Measurements from ENCODE around the gene FAM168B.
"Not testable (repeated sequence)": the region's sequence is repeated elsewhere in the genome, so short reads cannot be mapped to it uniquely, and the experiment has no call there.

FAM168B gene, protein sequence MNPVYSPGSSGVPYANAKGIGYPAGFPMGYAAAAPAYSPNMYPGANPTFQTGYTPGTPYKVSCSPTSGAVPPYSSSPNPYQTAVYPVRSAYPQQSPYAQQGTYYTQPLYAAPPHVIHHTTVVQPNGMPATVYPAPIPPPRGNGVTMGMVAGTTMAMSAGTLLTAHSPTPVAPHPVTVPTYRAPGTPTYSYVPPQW

DNA sequence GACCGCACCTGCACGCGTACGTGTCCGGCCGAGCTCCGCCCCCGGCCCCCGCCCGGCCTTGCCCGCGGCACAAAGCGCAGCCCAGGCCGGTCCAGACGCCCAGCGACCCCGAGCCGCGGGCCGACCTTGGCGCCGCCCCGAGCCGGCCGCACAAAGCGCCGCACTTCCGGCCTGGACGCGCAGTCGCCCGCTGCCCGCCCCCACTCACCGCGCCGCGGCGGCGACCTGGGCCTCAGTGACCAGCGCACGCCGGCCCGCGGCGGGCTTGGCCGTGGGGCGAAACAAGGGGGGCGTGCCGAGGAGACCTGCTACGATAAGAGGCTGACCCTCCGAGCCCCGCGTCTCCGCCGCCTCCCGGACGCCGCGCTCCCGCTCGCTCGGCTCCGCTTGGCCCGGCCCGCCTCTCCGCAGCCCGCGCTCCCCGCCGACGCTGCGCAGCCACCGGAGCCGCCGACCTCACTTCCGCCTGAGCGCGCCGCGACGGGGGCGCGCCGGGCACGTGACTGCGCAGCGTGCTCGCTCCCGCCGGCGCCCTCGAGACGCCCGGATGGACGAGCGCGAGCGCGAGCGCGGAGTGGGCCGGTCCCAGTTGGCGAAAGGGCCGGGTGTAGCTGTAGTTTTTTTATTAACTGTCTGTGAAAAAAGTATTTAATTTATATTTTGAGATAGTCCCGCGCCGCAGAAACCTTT lies at the start of gene FAM168B:
Gene FAM168B, minus strand, starts transcription at position 455 of the 690 bp plus-strand sequence. CDS start 10,814 bp downstream, outside the sequence.
- peak; percentile 70 to 71 for DNase-seq (ENCODE audit: low read depth in 2 of 2)

DNA sequence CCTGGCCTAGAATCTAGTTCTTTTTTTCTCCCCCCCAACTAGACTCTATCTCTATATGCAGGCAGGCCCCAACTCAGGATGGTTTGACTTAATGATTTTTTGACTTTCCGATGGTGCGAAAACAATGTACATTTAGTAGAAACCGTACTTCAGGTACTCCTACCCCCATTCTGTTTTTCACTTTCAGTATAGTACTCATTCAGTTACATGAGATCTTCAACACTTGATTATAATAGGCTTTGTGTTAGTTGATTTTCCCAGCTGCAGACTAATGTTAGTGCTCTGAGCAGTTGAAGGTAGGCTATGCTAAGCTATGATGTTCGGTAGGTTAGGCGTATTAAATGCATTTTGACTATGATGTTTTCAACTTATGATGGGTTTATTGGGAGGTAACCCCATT lies 49.6 kb upstream of the FAM168B start:
- no peak for DNase-seq (ENCODE audit: low read depth in 2 of 2)

DNA sequence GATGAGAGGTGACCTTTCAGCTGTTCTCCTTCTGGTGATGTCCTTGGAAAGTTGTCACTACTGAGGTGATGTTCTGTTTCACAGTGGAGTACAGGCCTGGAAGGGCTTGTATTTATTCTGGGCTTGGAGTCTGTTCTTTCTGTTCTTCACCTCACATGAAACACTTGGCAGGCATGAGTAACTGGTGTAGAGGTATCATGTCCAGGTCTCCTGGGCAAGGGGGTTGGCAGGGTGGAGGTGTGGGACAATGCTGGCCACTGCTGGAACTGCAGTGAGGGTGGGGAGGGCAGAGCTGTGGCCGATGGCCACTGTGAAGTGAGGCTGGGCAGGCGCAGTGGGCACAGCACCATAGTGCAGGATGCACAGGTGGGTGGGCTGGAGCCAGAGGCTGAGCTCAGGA lies 47.3 kb upstream of the FAM168B start:
- no peak for DNase-seq (ENCODE audit: low read depth in 2 of 2)

DNA sequence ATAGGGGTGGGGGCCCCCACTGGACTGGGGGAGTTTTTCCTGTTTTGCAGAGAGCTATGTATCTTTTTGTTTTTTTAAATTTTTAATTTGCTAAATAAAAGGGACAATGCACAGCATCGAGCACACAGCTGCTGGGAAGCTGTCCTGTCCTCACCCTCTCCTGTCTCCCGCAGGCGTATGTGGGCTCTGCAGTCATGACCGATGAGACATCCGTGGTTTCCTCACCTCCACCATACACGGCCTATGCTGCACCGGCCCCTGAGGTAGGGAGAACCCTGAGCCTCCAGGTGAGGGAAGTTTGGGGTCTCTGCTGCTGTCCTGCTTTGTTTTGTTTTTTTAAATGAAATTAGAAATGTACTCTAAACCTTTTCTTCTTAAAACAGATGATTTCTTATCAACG lies 39.5 kb upstream of the FAM168B start:
- DNase-seq (ENCODE audit: low read depth in 2 of 2): no peak

DNA sequence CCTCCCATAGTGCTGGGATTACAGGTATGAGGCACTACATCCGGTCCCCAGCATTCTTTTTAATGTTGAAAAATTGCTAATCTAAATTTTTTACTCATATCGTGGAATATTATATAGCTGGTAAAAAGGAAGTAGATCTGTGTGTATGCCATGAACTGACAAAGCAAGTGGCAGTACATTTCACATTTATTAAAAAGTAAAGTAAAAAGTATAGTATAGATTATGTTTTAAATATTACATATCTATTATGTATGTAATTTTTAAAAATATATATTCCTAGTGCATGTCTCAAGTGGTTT lies 37.0 kb upstream of the FAM168B start:
- DNase-seq (ENCODE audit: low read depth in 2 of 2): no peak

DNA sequence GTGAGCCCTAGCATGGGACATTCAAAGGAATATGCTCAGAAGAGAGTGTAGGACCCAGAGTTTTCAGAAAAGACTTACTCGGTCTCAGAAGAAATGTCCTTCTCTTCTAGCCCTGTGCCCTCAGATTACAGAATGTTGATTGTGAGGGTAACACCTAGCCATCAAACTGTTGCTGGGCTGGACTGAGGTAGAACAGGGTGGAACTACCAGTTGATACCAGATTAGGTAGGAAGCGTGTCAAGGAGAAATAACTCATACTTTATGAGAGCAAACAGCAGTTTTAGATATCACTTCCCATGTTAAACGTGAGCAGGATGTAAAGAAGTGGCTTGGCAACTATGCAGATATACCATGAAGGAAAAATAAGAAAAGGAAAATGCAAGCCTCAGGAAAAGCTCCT lies 34.7 kb upstream of the FAM168B start:
- no peak for DNase-seq (ENCODE audit: low read depth in 2 of 2)

DNA sequence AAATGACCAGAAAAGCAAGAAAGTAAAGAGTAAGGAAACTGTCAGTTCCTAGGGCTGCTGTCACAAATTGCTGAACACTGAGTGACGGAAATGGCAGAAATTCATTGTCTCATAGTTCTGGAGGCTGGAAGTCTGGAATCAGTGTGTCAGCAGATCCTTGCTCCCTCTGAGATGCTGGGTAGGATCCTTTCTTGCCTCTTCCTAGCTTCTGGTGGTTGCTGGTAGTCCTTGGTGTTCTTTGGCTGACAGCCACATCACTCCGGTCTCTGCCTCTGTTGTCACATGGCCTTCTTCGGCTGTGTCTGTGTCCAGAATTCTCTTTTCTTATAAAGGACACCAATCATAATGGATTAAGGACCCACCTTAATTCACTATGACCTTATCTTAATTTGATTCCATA lies 33.8 kb upstream of the FAM168B start:
- no peak for DNase-seq (ENCODE audit: low read depth in 2 of 2)

DNA sequence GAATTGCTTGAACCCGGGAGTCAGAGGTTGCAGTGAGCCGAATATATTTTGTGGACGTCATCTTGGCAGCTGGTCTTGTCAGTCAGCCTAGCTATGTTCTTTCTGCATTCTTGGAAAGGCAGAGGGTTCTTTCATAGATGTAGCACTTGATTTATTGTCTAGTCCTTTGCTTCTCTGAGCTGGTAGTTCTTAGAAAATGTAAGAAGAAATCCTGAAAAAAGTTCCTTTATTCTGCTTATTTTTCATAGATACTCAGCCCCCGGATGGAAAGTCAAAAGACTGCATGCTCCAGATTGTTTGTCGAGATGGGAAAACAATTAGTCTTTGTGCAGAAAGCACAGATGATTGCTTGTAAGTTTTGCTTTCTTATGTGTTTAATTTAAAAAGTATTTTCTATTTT lies 33.2 kb upstream of the FAM168B start:
- DNase-seq (ENCODE audit: low read depth in 2 of 2): no peak

DNA sequence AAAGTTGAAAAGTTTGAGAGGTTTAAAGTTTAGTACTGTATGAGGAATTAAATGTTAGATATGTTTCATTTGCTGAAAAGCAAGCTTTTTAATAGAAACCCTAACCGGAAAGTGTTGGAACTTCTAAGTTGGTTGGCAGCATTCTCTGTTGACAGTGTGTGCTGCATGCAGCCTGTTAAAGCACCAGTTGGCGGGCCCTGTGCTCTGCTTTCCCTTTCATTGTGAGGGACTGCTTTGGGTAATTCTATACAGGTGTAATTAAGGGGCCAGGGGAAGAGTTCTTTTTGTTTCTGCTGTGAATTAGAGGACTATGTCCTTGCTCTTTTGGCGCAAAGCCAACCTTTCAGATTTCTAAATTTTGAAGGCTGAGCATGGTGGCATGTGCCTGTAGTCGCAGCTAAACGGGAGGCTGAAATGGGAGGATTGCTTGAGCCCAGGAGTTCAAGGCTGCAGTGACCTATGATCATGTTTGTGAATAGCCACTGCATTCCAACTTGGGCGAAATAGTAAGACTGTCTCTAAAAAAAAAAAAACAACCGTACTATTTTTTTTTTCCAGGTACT lies 32.0 kb upstream of the FAM168B start:
- no peak for DNase-seq (ENCODE audit: low read depth in 2 of 2)

DNA sequence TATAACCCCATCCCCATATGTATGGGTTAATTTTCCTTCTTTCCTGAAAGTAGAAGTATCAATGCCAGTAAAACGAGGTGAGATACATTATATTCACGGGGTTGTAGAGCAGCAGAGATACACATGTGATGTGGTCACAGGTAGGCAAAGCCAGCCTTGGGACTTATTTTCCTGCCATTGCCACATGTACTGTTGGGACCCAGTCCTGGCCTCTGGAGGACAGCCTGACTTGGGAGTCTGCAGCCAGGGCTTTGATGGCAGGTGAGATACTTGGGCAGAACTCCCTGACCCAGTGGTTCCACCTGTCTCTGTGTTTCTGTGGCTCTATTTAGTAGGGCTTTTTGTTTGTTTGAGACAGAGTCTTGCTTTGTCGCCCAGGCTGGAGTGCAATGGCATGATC lies 29.9 kb upstream of the FAM168B start:
- no peak for DNase-seq (ENCODE audit: low read depth in 2 of 2)

DNA sequence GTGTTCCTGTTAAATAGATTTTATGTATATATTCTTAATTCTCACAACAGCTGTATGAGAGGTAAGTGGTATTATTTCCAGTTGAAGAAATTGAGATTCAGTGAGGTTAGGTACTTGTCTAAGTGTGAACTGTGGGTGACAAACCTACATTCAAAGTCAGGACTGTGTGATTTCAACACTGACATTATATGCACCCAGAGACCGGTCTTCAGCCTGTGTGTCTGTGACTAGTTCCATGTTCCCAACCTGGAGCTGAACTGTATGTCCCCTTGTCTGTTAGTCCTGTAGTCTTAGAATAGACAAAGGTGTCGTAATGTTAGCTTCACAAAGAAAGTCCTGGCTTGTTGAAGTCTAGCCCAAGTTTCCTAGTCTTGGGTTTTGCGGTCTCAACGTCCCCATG lies 29.2 kb upstream of the FAM168B start:
- no peak for DNase-seq (ENCODE audit: low read depth in 2 of 2)

DNA sequence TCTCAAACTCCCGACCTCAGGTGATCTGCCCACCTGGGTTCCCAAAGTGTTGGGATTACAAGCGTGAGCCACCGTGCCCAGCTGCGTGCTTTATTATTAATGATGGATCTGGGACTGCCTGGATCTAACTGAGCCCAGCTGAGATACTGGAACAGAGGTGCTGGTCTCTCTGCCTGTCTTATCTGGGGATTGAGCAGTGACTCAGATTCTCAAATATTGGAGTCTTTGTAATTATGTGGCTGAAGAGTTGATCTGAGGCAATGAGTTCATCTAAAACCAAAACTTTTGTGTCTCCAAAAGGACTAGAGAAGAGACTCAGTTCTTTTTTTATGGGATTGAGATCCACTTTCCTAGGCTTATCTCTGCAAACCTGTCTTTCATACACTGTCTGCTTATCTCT lies 28.2 kb upstream of the FAM168B start:
- no peak for DNase-seq (ENCODE audit: low read depth in 2 of 2)

DNA sequence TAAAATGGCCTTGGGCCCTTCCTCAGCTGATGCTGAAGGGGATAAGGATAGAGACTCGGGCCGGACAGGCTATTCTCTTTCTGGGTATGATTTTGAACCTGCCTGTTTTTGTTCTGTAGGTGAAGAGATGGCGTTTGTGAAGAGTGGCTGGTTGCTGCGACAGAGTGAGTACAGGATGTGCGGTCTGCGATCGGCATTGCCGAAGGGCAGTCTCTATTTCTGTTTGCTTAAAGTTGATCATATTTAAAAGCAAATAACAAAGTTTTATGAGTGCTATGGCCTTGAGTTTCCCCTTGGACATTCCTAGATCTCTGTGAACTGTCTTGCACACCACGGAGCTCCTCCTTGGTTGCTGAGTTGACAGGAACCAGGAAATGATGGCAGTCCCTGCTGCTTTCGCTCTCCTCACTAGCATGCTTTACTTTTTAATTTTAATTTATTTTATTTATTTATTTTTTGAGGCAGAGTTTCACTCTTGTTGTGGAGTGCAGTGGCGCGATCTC lies 27.6 kb upstream of the FAM168B start:
- DNase-seq (ENCODE audit: low read depth in 2 of 2): no peak

DNA sequence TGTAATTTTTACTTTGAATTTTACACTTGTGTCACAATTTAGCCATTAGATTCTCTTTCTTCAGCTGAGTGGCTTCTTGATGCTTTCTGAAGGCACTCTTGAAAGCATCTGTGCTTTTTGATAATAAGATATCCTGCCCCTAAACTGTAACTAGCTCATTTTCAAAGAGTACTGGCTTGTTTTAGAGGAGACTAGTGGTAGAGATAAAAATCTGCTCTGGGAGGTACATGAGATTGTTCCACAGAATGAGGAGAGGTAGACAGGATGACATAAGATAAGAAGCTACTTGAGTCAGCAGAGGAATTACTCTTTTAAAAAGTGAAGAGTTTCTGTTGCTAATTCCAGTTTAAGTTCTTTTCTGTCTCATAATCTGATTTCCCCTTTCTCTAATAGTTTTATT lies 22.5 kb upstream of the FAM168B start:
- DNase-seq (ENCODE audit: low read depth in 2 of 2): no peak

DNA sequence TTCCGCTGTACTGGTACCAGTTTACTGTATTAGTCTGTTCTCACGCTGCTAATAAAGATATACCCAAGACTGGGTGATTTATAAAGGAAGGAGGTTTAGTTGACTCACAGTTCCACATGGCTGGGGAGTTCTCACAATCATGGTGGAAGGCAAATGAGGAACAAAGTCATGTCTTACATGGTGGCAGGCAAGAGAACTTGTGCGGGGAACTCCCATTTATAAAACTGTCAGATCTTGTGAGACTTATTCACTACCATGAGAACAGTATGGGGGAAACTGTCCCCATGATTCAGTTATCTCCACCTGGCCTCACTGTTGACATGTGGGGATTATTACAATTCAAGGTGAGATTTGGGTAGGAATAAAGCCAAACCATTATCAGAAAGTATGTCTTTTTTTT lies 21.7 kb upstream of the FAM168B start:
- not testable (repeated sequence) for DNase-seq (ENCODE audit: low read depth in 2 of 2)

DNA sequence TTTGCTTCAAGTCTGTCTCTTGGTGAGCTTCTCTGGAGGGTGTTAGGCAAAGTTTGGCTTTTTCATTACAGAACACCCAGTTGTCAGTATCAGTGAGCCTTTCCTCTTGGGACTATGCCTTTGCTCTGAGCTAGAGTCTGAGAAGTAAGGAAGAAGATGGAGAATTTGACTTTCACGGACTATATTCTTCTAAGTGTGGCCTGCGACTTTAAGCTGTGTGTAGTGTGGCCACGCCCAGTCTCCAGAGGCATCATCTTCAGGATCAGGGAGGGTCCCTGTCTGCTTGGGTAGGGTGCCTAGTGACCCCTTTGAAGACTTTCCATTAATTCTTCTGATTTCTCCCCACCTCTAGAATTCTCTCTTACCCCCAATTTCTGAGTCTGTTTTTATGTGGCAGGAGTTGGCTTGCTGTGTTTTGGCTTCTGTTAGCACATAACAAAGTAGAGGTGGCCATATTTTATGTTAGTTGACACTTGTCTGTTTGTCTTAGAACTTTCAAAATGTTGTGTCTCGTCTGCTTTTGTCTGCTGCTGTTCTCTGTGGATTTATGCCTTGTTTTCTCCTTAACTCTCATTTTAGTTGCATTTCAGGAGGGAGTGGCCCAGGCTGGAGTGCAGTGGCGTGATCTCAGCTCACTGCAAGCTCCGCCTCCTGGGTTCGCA lies 20.4 kb upstream of the FAM168B start:
- DNase-seq (ENCODE audit: low read depth in 2 of 2): no peak

DNA sequence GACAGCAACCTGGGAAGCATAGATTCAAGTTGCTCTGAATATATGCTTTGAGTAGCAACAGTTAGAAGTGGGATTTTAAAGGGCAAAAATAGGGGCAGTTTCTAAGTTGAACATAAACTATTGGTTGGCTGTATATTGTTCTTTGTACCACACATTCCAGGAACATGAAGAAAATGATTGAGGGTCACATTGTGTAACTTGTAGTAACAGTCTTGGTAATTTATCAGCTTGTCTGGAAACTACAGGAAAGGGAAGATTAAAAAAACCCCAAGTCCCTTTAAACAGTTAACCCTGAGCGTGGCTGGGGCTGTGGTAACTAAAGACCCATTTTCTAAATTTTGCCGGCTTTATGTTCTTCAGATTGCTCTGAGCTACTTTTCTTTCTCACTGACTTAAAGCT lies 19.3 kb upstream of the FAM168B start:
- no peak for DNase-seq (ENCODE audit: low read depth in 2 of 2)

DNA sequence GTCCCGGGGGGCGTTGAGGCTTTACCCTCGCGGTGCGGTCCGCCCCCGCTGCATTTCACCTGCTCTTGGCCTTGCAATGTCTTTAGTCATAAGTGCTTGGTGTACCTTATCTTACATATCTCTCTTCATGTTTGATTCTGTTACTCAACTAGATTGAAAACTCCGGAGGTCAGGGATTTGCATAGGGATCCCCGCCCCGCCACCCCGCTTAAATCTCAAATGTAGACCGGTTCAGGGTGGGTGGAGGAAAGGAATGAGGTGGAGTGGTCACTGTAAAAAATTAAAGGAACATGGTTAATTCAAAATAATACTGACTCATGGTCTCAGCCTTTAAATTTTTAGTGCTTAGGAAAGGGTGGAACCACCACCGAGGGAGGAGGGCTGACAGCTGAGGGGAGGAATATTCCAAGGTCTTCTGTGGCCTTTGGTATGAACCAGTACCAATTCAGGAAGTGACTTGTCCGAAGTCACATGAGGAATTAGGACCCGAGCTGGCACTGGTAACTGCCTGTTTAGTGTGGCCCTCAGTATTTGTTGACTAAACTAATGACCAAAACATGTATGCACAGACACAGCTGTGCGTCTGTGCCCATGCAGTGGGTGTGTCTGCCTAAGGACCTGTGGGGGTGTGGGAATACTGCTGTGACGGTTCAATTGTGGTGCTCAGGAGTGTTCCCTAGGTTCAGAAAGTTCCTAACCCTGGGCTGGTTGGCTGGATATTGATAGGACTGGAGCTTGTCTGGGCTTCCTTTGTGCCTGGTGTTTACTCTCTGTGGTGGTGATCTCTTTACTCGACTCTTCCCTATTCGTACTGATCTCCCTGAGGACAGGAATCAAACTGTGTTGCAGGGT lies 12.9 kb upstream of the FAM168B start:
- peak; percentile 19 to 42 for DNase-seq (ENCODE audit: low read depth in 2 of 2)

DNA sequence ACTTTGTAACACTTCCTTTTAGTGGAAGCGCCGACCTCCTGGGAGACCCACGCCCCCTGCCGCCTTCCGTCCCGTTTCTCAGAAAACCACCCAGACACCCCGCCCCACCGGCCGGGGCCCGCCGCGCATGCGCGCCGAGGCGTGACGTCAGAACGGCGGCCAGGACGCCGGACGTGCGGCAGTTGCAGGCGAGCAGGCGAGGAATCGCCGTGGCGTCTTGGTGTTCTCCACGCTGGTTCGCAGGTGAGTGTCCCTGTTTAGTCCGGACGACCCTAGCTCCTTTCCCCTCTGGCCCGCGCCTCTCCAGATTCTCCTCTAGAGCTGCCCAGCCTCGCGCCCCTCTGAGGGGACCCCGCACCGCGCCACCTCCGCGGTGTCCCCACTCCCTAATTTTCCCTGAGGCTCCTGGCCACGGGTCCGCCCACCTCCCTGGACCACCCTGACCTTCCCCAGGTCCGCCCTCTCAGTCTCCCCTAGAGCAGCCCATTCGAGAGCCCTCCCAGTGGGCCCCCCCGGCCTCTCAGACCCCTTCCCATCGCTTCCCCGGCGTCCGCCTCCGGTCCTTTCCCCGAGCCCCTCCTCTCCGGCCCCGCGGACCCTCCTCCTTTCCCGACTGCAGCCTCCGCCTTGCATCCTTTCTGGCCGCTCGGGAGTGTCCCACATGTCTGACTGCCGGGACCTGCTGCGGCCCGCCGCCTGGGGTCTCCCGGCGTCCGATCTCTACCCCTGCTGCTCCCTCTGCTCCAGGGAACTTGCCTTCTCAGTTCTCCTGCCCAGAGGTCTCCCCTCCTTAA lies 12.1 kb upstream of the FAM168B start, which contains the start of gene PLEKHB2:
Gene PLEKHB2, plus strand, starts transcription at position 181 of the 794 bp plus-strand sequence. CDS start 15,606 bp downstream, outside the sequence.
- peak; percentile 75 to 87 for DNase-seq (ENCODE audit: low read depth in 2 of 2)

DNA sequence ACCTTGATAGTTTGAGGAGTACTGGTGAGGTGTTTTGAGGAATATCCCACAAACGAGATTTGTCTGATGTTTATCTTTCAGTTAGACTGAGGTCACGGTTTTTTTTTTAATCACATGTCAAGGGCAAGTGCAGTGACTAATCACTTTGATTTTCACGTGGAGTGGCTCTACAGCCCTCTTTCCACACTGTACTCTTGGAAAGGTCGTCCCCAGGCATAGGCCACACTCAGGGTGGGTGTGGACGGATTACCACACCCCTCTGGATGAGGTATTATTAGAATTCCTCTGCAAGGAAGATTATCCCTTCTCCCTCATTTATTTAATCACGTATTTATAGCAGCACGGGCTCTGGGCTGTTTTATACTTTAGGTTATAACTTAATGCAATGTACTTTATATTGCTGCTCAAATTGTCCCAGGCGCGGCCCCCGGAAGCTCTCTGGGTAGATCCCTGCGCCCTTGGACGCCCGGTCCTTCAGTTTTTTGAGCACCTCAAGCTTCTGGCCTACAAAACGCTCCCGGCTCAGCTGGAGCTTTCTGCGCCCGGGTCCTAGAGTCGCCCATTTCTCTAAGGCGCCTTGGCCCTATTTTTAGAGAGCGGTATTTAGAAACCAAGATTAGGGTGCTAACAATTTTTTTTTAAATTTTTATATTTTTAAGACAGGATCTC lies 11.4 kb upstream of the FAM168B start:
- DNase-seq (ENCODE audit: low read depth in 2 of 2): peak; percentile 7 to 40

Data from activated CD8-positive, alpha-beta memory T cell treated with anti-CD3 and anti-CD28 coated beads for 4 hours (primary cell).